MM.1S (cell line): Measurements from ENCODE around the gene CPSF2.

Experiments used
- EZH2 ChIP-seq: fragments of 300-600 bp; sonication (generic); optimal IDR thresholded peaks from 2 replicates; pipeline ENCODE3; 2017; ENCODE audit warnings: low read depth, mild to moderate bottlenecking, antibody characterized with exemption, low read length, mixed read lengths
- EZH2phosphoT487 ChIP-seq: fragments of 300-600 bp; sonication (generic); IDR thresholded peaks from 2 replicates; pipeline ENCODE4 v1.6.1; 2018; ENCODE audit warnings: antibody characterized with exemption, low read length
- TF ChIP-seq, protein P1 (sequence below): fragments of 300-600 bp; sonication (generic); IDR thresholded peaks from 2 replicates; pipeline ENCODE4 v1.5.1; 2016; ENCODE audit warnings: antibody characterized with exemption, low read length, mixed read lengths

DNA sequence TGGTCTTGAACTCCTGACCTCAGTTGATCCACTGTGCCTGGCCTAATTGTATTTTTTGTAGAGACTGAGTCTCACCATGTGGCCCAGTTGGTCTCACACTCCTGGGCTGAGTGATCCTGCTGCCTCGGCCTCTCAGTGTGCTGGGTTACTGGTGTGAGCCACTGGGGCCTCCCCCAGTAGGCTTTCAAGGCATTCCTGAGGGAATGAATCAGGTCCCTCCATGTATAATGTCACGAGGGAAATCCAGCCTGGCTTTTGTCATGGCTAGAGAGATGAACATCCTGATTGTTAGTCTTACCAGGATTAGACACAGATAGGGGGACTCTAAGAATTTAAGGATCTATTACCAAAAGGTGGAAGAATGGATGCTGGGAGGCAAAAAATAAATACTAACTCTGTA, 51.9 kb downstream of the CPSF2 start:
- TF ChIP-seq, protein P1, sequence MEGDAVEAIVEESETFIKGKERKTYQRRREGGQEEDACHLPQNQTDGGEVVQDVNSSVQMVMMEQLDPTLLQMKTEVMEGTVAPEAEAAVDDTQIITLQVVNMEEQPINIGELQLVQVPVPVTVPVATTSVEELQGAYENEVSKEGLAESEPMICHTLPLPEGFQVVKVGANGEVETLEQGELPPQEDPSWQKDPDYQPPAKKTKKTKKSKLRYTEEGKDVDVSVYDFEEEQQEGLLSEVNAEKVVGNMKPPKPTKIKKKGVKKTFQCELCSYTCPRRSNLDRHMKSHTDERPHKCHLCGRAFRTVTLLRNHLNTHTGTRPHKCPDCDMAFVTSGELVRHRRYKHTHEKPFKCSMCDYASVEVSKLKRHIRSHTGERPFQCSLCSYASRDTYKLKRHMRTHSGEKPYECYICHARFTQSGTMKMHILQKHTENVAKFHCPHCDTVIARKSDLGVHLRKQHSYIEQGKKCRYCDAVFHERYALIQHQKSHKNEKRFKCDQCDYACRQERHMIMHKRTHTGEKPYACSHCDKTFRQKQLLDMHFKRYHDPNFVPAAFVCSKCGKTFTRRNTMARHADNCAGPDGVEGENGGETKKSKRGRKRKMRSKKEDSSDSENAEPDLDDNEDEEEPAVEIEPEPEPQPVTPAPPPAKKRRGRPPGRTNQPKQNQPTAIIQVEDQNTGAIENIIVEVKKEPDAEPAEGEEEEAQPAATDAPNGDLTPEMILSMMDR, result no peak
- TF ChIP-seq EZH2 (no peak), EZH2phosphoT487 (no peak)
